GM21723 (cell line): ENCODE results near the gene SCG5.
"Not testable (repeated sequence)": the region's sequence is repeated elsewhere in the genome, so short reads cannot be mapped to it uniquely, and the experiment has no call there.

Source experiments
- ATAC-seq: cut with Tn5 transposase; IDR thresholded peaks from one replicate; pipeline ENCODE4 v1.9.1; 2021; ENCODE audit warnings: mild to moderate bottlenecking, moderate library complexity; ENCODE audit not compliant: unreplicated experiment

Gene SCG5

GRCh38 chr15:32641517-32642059, at the start of gene SCG5:
TSS of gene SCG5 (plus strand) at chr15:32641710. CDS start at chr15:32643593, 1,883 bp downstream.
- ATAC-seq = no peak

- not testable (repeated sequence) for ATAC-seq
Measured at GRCh38 chr15:32593151-32593550, 48.4 kb upstream of the SCG5 start, which contains the start of gene GOLGA8N. TSS of gene GOLGA8N (plus strand) at chr15:32593456.

GRCh38 chr15:32609518-32609917, 32.0 kb upstream of the SCG5 start:
- not testable (repeated sequence) for ATAC-seq

- not testable (repeated sequence) for ATAC-seq
Measured at GRCh38 chr15:32610719-32611118, 30.8 kb upstream of the SCG5 start.

GRCh38 chr15:32614712-32615050, 26.8 kb upstream of the SCG5 start:
- ATAC-seq = peak; percentile 27

GRCh38 chr15:32615051-32615870, 26.2 kb upstream of the SCG5 start, which contains the start of gene ARHGAP11A:
TSS of gene ARHGAP11A (plus strand) at chr15:32615504. CDS start at chr15:32616212, 708 bp downstream.
- ATAC-seq = peak; percentile 74

GRCh38 chr15:32615871-32616426, 25.6 kb upstream of the SCG5 start:
- ATAC-seq = peak; percentile 27

GRCh38 chr15:32636410-32636809, 5.1 kb upstream of the SCG5 start:
- ATAC-seq = no peak

GRCh38 chr15:32636908-32637567, 4.5 kb upstream of the SCG5 start:
- peak; percentile 65 for ATAC-seq

- ATAC-seq = no peak
Measured at GRCh38 chr15:32637704-32638103, 3.8 kb upstream of the SCG5 start.

- ATAC-seq = no peak
Measured at GRCh38 chr15:32642667-32643435, 1.3 kb downstream of the SCG5 start.

GRCh38 chr15:32643907-32644445, 2.5 kb downstream of the SCG5 start:
- ATAC-seq = no peak

GRCh38 chr15:32646291-32646690, 4.8 kb downstream of the SCG5 start:
- ATAC-seq = no peak

GRCh38 chr15:32649342-32649741, 7.8 kb downstream of the SCG5 start:
- ATAC-seq = no peak

GRCh38 chr15:32651229-32651837, 9.8 kb downstream of the SCG5 start:
- peak; percentile 83 for ATAC-seq

- no peak for ATAC-seq
Measured at GRCh38 chr15:32652178-32652577, 10.7 kb downstream of the SCG5 start.

GRCh38 chr15:32656091-32656490, 14.6 kb downstream of the SCG5 start:
- ATAC-seq = no peak

GRCh38 chr15:32656496-32656895, 15.0 kb downstream of the SCG5 start:
- ATAC-seq = no peak

- ATAC-seq = no peak
Measured at GRCh38 chr15:32657198-32657883, 15.8 kb downstream of the SCG5 start.
